ENCODE data around the gene PLN.
A peak's percentile ranks its signal among the peaks of the same experiment; 100 is the strongest.

The PLN gene

GRCh38 chr6:118506071-118506638 lies 41.9 kb upstream of the PLN start:
- DNase-seq (ENCODE audit: low read depth, low spot score), result no peak
- Histone ChIP-seq H3K4me3 (ENCODE audit: insufficient read length, low read depth) (no peak overlapping the region), H3K36me3 (ENCODE audit: insufficient read depth, insufficient read length, low read length) (no peaks in the 10 kb centered on the region)

GRCh38 chr6:118507636-118508035 lies 40.5 kb upstream of the PLN start:
- no peak for TF ChIP-seq SUZ12 (IDR thresholded peaks at IDR 0.05; ENCODE audit: extremely low read depth, insufficient read depth, insufficient read length)
- no peak for TF ChIP-seq YY1 (IDR thresholded peaks at IDR 0.05; ENCODE audit: insufficient read depth, insufficient read length)
- no peak for TF ChIP-seq ZNF274 (IDR thresholded peaks at IDR 0.05; ENCODE audit: low read depth, low read length)
- DNase-seq (ENCODE audit: low read depth, low spot score), result no peak
- Histone ChIP-seq H3K9ac (ENCODE audit: insufficient read length, low read depth) (no peak overlapping the region), H3K36me3 (ENCODE audit: insufficient read depth, insufficient read length, low read length) (no peaks in the 10 kb centered on the region), H3K4me3 (ENCODE audit: insufficient read length, low read depth) (no peak overlapping the region), H3K9me3 (ENCODE audit: insufficient read depth, low read length) (no peaks in the 10 kb centered on the region), H3K4me1 (ENCODE audit: insufficient read depth, insufficient read length) (no peaks in the 10 kb centered on the region), H3K27me3 (ENCODE audit: insufficient read depth, insufficient read length) (no peaks in the 10 kb centered on the region)

More at GRCh38 chr6:118506071-118506638, 41.9 kb upstream of the PLN start:
- H3K9ac ChIP-seq (ENCODE audit: insufficient read length, low read depth), result no peak overlapping the region
- TF ChIP-seq YY1 (IDR thresholded peaks at IDR 0.05; ENCODE audit: insufficient read depth, insufficient read length) (no peak), SUZ12 (IDR thresholded peaks at IDR 0.05; ENCODE audit: extremely low read depth, insufficient read depth, insufficient read length) (no peak), ZNF274 (IDR thresholded peaks at IDR 0.05; ENCODE audit: low read depth, low read length) (no peak)
- H3K4me1 ChIP-seq (ENCODE audit: insufficient read depth, insufficient read length), result no peaks in the 10 kb centered on the region
- no peaks in the 10 kb centered on the region for H3K27me3 ChIP-seq (ENCODE audit: insufficient read depth, insufficient read length)
- no peaks in the 10 kb centered on the region for H3K9me3 ChIP-seq (ENCODE audit: insufficient read depth, low read length)

- H3K36me3 ChIP-seq (ENCODE audit: insufficient read depth, insufficient read length, low read length), result no peaks in the 10 kb centered on the region
- no peaks in the 10 kb centered on the region for H3K9me3 ChIP-seq (ENCODE audit: insufficient read depth, low read length)
- no peak overlapping the region for H3K4me3 ChIP-seq (ENCODE audit: insufficient read length, low read depth)
- TF ChIP-seq YY1 (IDR thresholded peaks at IDR 0.05; ENCODE audit: insufficient read depth, insufficient read length), result no peak
- TF ChIP-seq SUZ12 (IDR thresholded peaks at IDR 0.05; ENCODE audit: extremely low read depth, insufficient read depth, insufficient read length), result no peak
- no peak for TF ChIP-seq ZNF274 (IDR thresholded peaks at IDR 0.05; ENCODE audit: low read depth, low read length)
- peak; percentile 6 for DNase-seq (ENCODE audit: low read depth, low spot score)
- no peaks in the 10 kb centered on the region for H3K4me1 ChIP-seq (ENCODE audit: insufficient read depth, insufficient read length)
- no peaks in the 10 kb centered on the region for H3K27me3 ChIP-seq (ENCODE audit: insufficient read depth, insufficient read length)
- no peak overlapping the region for H3K9ac ChIP-seq (ENCODE audit: insufficient read length, low read depth)
Measured at GRCh38 chr6:118509009-118509617, 39.0 kb upstream of the PLN start.

GRCh38 chr6:118511930-118512715 lies 36.0 kb upstream of the PLN start:
- Histone ChIP-seq H3K4me3 (ENCODE audit: insufficient read length, low read depth) (no peak overlapping the region), H3K4me1 (ENCODE audit: insufficient read depth, insufficient read length) (no peaks in the 10 kb centered on the region), H3K36me3 (ENCODE audit: insufficient read depth, insufficient read length, low read length) (no peaks in the 10 kb centered on the region), H3K9ac (ENCODE audit: insufficient read length, low read depth) (no peak overlapping the region), H3K9me3 (ENCODE audit: insufficient read depth, low read length) (no peaks in the 10 kb centered on the region), H3K27me3 (ENCODE audit: insufficient read depth, insufficient read length) (no peaks in the 10 kb centered on the region)
- TF ChIP-seq ZNF274 (IDR thresholded peaks at IDR 0.05; ENCODE audit: low read depth, low read length) (no peak), SUZ12 (IDR thresholded peaks at IDR 0.05; ENCODE audit: extremely low read depth, insufficient read depth, insufficient read length) (no peak), YY1 (IDR thresholded peaks at IDR 0.05; ENCODE audit: insufficient read depth, insufficient read length) (no peak)
- DNase-seq (ENCODE audit: low read depth, low spot score), result no peak

- no peaks in the 10 kb centered on the region for H3K36me3 ChIP-seq (ENCODE audit: insufficient read depth, insufficient read length, low read length)
- H3K4me1 ChIP-seq (ENCODE audit: insufficient read depth, insufficient read length), result no peaks in the 10 kb centered on the region
- H3K27me3 ChIP-seq (ENCODE audit: insufficient read depth, insufficient read length), result no peaks in the 10 kb centered on the region
- H3K9me3 ChIP-seq (ENCODE audit: insufficient read depth, low read length), result no peaks in the 10 kb centered on the region
- TF ChIP-seq ZNF274 (IDR thresholded peaks at IDR 0.05; ENCODE audit: low read depth, low read length) (no peak), YY1 (IDR thresholded peaks at IDR 0.05; ENCODE audit: insufficient read depth, insufficient read length) (no peak), SUZ12 (IDR thresholded peaks at IDR 0.05; ENCODE audit: extremely low read depth, insufficient read depth, insufficient read length) (no peak)
- no peak for DNase-seq (ENCODE audit: low read depth, low spot score)
- no peak overlapping the region for H3K9ac ChIP-seq (ENCODE audit: insufficient read length, low read depth)
- H3K4me3 ChIP-seq (ENCODE audit: insufficient read length, low read depth), result no peak overlapping the region
Measured at GRCh38 chr6:118514689-118515088, 33.4 kb upstream of the PLN start.

- no peak for DNase-seq (ENCODE audit: low read depth, low spot score)
- Histone ChIP-seq H3K9me3 (ENCODE audit: insufficient read depth, low read length) (no peaks in the 10 kb centered on the region), H3K36me3 (ENCODE audit: insufficient read depth, insufficient read length, low read length) (peaks cover 2% of the 10 kb centered on the region), H3K4me3 (ENCODE audit: insufficient read length, low read depth) (no peak overlapping the region), H3K27me3 (ENCODE audit: insufficient read depth, insufficient read length) (no peaks in the 10 kb centered on the region), H3K4me1 (ENCODE audit: insufficient read depth, insufficient read length) (no peaks in the 10 kb centered on the region), H3K9ac (ENCODE audit: insufficient read length, low read depth) (no peak overlapping the region)
- TF ChIP-seq SUZ12 (IDR thresholded peaks at IDR 0.05; ENCODE audit: extremely low read depth, insufficient read depth, insufficient read length) (no peak), YY1 (IDR thresholded peaks at IDR 0.05; ENCODE audit: insufficient read depth, insufficient read length) (no peak), ZNF274 (IDR thresholded peaks at IDR 0.05; ENCODE audit: low read depth, low read length) (no peak)
Measured at GRCh38 chr6:118522422-118522821, 25.7 kb upstream of the PLN start.

GRCh38 chr6:118523216-118523615 lies 24.9 kb upstream of the PLN start:
- Histone ChIP-seq H3K4me1 (ENCODE audit: insufficient read depth, insufficient read length) (no peaks in the 10 kb centered on the region), H3K9me3 (ENCODE audit: insufficient read depth, low read length) (no peaks in the 10 kb centered on the region), H3K27me3 (ENCODE audit: insufficient read depth, insufficient read length) (no peaks in the 10 kb centered on the region), H3K36me3 (ENCODE audit: insufficient read depth, insufficient read length, low read length) (peaks cover 2% of the 10 kb centered on the region), H3K4me3 (ENCODE audit: insufficient read length, low read depth) (no peak overlapping the region), H3K9ac (ENCODE audit: insufficient read length, low read depth) (no peak overlapping the region)
- no peak for DNase-seq (ENCODE audit: low read depth, low spot score)
- no peak for TF ChIP-seq ZNF274 (IDR thresholded peaks at IDR 0.05; ENCODE audit: low read depth, low read length)
- TF ChIP-seq SUZ12 (IDR thresholded peaks at IDR 0.05; ENCODE audit: extremely low read depth, insufficient read depth, insufficient read length), result no peak
- no peak for TF ChIP-seq YY1 (IDR thresholded peaks at IDR 0.05; ENCODE audit: insufficient read depth, insufficient read length)

All from NT2/D1 (cell line).